ENCODE measurements around the gene ATP4B. TPM values are rescaled to one million over a fixed set of nuclear protein-coding genes. Genes with fewer than 3 reads are reported as not detected.

The ATP4B gene
- total and polyA plus RNA-seq, 2 of the 8 experiments (the other 6 are each of a cell fraction or from before 2014, with no cell fraction given), result 0.05 TPM; not detected in 1

- WGBS, 2 experiments (ENCODE audit: extremely low coverage in 1 of 2, insufficient coverage in 1 of 2, insufficient read length in 1 of 2, insufficient replicate concordance in 2 of 2, low coverage in 1 of 2, low lambda C conversion rate in 2 of 2, missing lambda C conversion rate in 1 of 2), result 94% methylated on average over 14 of the region's 15 CpGs; no CpG with 5 or more reads in 1 of the 2 experiments
- H2BK20ac ChIP-seq (ENCODE audit: low read length), result no peak overlapping the region
- H3K23me2 ChIP-seq (ENCODE audit: low read depth, low read length), result no peaks in the 10 kb centered on the region
- no peak overlapping the region for H3K18ac ChIP-seq (ENCODE audit: extremely low read depth, low read length)
- H4K20me1 ChIP-seq (replicated peaks in 1 of 2; ENCODE audit: control insufficient read depth in 1 of 2, insufficient read depth in 2 of 2, low read length in 2 of 2), result no peaks in the 10 kb centered on the region
- ChIA-PET POLR2A (ENCODE audit: partially characterized antibody) (interaction anchor here (1.3 to 1.8 kb wide), 2 partner anchors 9 to 12 kb away, joined by 3 to 4 read pairs; no protein-coding TSS in a partner anchor), CTCF (ENCODE audit: partially characterized antibody) (interaction anchor here (1.1 to 1.5 kb wide), 3 partner anchors 9 to 204 kb away, joined by 3 to 6 read pairs (median 3); no protein-coding TSS in a partner anchor)
- no peak overlapping the region for H2AFZ ChIP-seq (ENCODE audit: low read length)
- no peak overlapping the region for H4K5ac ChIP-seq (ENCODE audit: insufficient read length, low read depth, low read length)
- H3K9me3 ChIP-seq (ENCODE audit: insufficient read depth in 2 of 2, low read depth in 1 of 2, low read length in 1 of 2), result no peaks in the 10 kb centered on the region
- H2BK5ac ChIP-seq (ENCODE audit: low read depth, low read length), result no peak overlapping the region
- no peak for TF ChIP-seq RFX5 (IDR thresholded peaks at IDR 0.05; ENCODE audit: borderline replicate concordance, low read depth, low read length)
- TF ChIP-seq, protein P1, sequence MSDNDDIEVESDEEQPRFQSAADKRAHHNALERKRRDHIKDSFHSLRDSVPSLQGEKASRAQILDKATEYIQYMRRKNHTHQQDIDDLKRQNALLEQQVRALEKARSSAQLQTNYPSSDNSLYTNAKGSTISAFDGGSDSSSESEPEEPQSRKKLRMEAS (IDR thresholded peaks at IDR 0.05), result no peak
- TF ChIP-seq TCF12 (IDR thresholded peaks at IDR 0.05; ENCODE audit: low read depth, low read length), result no peak
- no peak for TF ChIP-seq HDAC2 (IDR thresholded peaks at IDR 0.05; ENCODE audit: borderline replicate concordance in 1 of 2, low read depth in 2 of 2, low read length in 2 of 2)
- TF ChIP-seq TEAD4 (IDR thresholded peaks at IDR 0.05; ENCODE audit: low read depth, low read length), result no peak
- no peak overlapping the region for H3K14ac ChIP-seq (ENCODE audit: insufficient read length)
- H3K4me2 ChIP-seq (ENCODE audit: insufficient read depth in 1 of 2, low read depth in 2 of 2, low read length in 2 of 2), result no peak overlapping the region
- H4K91ac ChIP-seq (replicated peaks; ENCODE audit: insufficient read length, low read length), result no peak overlapping the region
- no peaks in the 10 kb centered on the region for H3K36me3 ChIP-seq (ENCODE audit: control insufficient read depth in 2 of 4, insufficient read depth in 4 of 4, low read length in 3 of 4)
- H3K79me1 ChIP-seq (ENCODE audit: low read depth, low read length), result no peaks in the 10 kb centered on the region
- no peak overlapping the region for H3K27ac ChIP-seq (ENCODE audit: low read depth, low read length)
- no peak overlapping the region for H2BK12ac ChIP-seq (ENCODE audit: low read depth, low read length)
- no peak overlapping the region for H3K23ac ChIP-seq (ENCODE audit: insufficient read length)
- H4K8ac ChIP-seq (ENCODE audit: extremely low read depth, insufficient read depth, low read length), result no peak overlapping the region; the same call in none of the 2 replicates
- no peak overlapping the region for H2BK120ac ChIP-seq (replicated peaks; ENCODE audit: low read depth, low read length)
- H3K4me3 ChIP-seq (ENCODE audit: extremely low read depth in 1 of 4, insufficient read depth in 2 of 4, low read depth in 3 of 4, low read length in 4 of 4), result no peak overlapping the region
- H3K79me2 ChIP-seq (ENCODE audit: control insufficient read depth in 1 of 2, insufficient read depth in 2 of 2, low read length in 2 of 2), result no peaks in the 10 kb centered on the region
- H3K9ac ChIP-seq (replicated peaks in 1 of 4; ENCODE audit: extremely low read depth in 1 of 4, low read depth in 3 of 4, low read length in 3 of 4), result no peak overlapping the region
- no peak overlapping the region for H3K56ac ChIP-seq (replicated peaks; ENCODE audit: insufficient read length, low read depth, low read length)
- H3K4me1 ChIP-seq (replicated peaks in 1 of 4; ENCODE audit: control insufficient read depth in 3 of 4, insufficient read depth in 4 of 4, low read length in 3 of 4), result no peaks in the 10 kb centered on the region
- H3K27me3 ChIP-seq (replicated peaks in 1 of 4; ENCODE audit: control insufficient read depth in 3 of 4, extremely low read depth in 1 of 4, insufficient read depth in 3 of 4, low read length in 3 of 4), result no peaks in the 10 kb centered on the region
- FAIRE-seq, result no peak
- no peak for DNase-seq (ENCODE audit: low read depth in 1 of 2, low spot score in 2 of 2)
- no peak overlapping the region for H2AK5ac ChIP-seq (ENCODE audit: low read depth, low read length)
- H3K4ac ChIP-seq (replicated peaks; ENCODE audit: insufficient read length, low read depth, low read length), result no peak overlapping the region
- H2BK15ac ChIP-seq (ENCODE audit: low read length), result no peak overlapping the region
These were observed 2.5 kb downstream of the ATP4B start for GRCh38 chr13:113655346-113656002.

Data from H1 (cell line).